GM19467 (cell line): ENCODE data around the gene RSRC1.
A peak's percentile ranks its signal among the peaks of the same experiment; 100 is the strongest.
"Not testable (repeated sequence)": the region's sequence is repeated elsewhere in the genome, so short reads cannot be mapped to it uniquely, and the experiment has no call there.

Source experiments
- ATAC-seq: cut with Tn5 transposase; IDR thresholded peaks from one replicate; pipeline ENCODE4 v1.9.1; 2021; ENCODE audit warnings: mild to moderate bottlenecking, moderate library complexity; ENCODE audit not compliant: unreplicated experiment

Gene RSRC1

GRCh38 chr3:158109804-158110657 is at the start of gene RSRC1:
RSRC1 (plus strand) TSS chr3:158110089; CDS start chr3:158122105, 12,016 bp downstream.
- peak; percentile 88 for ATAC-seq

GRCh38 chr3:158065574-158065973 is 44.3 kb upstream of the RSRC1 start:
- ATAC-seq = not testable (repeated sequence)

DNA sequence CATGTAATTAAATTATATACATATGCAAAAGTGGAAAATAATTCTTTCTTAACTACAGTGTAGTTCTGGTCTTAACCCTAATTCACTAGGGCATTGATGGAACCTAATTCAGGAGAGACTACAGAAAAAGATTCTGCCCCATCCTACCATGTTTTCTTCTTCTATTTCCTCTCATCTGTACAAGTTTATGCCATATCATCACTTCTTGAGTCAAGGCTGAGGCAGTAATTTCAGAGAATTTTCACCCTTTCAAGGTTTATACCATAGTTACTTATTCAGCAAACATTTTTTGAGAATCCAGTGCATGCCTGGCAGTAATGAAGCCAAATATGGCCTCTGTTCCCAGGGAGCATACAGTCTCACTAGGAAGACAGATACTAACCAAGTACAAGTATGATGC is 37.1 kb upstream of the RSRC1 start:
- no peak for ATAC-seq

GRCh38 chr3:158074591-158074990 is 35.3 kb upstream of the RSRC1 start:
- no peak for ATAC-seq

GRCh38 chr3:158079599-158079998 is 30.3 kb upstream of the RSRC1 start:
- no peak for ATAC-seq

DNA sequence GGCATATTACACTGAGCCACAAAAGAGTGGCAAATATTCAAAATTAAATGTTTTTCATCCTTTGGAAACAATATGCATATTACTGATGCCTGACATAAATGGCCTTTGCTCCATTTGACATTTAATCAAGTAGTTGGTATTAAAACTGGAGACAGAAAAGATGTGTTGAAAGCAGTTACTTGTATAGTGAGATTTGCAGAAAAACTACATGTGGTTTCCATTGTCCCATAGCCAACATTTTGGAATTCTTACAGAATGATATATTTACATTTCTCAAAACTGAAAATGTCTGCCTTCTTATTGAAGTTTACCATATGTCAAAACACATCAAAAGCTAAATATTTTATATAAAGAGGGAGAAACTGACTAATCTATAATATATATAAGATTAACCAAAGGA is 25.2 kb upstream of the RSRC1 start:
- no peak for ATAC-seq

- ATAC-seq = no peak
Measured at GRCh38 chr3:158085358-158085757, 24.5 kb upstream of the RSRC1 start.

- no peak for ATAC-seq
Measured at GRCh38 chr3:158085931-158086330, 24.0 kb upstream of the RSRC1 start.

DNA sequence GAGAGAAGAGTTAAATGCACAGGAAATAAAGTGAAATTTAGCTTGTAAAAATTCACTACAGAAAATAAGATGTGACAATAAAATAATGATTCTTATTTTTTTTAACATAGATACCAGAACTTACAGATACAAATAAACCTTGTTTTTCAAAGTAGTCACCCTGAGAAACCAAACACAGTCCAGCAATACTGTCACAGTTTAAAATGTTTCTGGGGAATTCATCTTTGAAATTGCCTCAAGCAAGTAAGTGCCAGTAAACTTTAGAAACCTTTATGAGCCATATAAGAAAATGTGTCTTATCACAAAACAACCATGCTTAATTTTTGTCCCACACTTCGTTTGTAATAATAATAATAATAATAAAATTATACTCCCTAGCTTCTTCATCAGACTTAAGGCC is 23.5 kb upstream of the RSRC1 start:
- no peak for ATAC-seq

DNA sequence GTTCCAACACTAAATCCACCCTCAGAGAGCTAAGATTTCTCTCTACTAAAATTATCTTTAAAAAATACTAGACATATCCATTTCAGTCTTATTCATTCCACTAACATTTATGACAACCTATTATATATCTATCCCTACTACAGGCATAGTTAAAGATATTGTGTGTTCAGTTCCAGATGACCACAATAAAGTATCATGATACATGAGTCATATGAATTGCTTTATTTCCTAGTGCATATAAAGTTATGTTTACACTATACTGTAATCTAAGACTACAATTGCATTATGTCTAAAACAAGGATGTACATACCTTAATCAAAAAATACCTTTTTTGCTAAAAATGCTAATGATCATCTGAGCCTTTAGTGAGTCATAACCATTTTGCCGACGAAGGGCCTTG is 23.1 kb upstream of the RSRC1 start:
- no peak for ATAC-seq

DNA sequence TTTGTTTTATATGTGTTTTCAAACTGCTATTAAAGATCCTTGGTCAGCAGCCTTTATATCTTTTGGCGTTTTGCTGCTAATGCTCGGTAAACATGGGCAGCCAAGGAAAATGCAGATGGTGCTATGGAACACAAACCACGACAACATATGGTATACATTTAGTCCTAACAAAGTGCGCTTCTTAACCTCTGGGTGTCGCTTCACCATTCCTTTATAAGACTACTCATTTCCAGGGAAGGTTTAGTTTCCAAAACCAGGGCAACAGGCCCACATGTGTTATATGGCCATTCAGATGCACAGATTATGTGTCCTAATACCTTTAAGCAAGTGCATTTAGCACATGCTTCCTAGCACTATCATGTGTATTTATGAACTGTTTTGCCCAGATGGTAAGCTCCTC is 18.4 kb upstream of the RSRC1 start:
- no peak for ATAC-seq

DNA sequence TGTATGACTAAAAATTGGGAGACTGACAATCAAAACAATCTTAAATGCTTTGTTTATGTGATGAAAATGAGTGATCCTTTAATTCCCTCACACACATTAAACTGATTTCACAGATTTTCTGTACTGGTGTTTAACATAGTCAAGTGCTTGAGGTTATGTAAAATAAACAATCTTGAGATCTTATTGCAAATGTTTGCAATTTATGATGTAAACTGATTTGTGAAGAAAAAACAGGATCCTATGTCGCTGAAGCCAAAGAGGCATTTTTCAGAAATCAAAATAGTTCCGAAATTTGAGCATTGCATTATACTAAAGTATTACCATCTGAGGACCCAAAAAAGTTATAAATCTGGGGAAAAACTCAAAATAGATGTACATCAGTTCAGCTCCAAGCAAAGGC is 16.4 kb upstream of the RSRC1 start:
- no peak for ATAC-seq

GRCh38 chr3:158094235-158095110 is 15.4 kb upstream of the RSRC1 start:
- ATAC-seq = peak; percentile 42

DNA sequence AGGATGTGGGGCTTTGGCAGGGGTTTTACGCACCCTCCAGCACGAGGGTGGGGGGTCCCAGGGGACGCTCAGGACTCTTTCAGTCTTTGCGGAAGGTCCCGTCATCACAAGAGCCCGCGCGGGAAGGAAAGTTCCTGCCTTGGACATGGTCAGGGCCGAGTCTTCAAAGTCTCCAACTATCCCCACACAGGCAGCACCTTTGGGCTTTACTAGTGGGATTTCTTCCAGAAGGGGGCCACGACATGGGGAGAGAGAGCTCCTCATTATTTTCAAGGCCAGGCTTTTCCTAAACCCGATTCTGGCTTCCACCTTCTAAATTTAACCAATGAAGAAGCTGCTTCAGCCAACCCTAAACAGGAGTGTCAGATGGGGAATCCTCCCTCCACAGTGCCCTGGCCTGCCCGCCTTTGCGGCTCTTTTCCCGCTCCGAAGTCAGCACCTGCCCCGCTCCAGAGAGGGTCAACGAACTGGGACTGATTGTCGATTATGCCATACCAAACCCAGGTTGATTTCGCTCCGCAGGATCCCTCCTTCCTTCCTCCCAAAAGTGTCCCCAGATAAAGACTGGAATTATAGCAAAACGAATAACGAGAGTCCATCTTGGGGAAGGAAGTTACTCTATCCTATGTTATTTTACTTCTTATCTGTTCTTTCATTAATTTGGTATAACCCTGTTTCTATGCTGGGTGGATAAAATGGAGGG is 14.6 kb upstream of the RSRC1 start:
- ATAC-seq = no peak

- ATAC-seq = no peak
Measured at GRCh38 chr3:158095814-158096704, 13.8 kb upstream of the RSRC1 start.

DNA sequence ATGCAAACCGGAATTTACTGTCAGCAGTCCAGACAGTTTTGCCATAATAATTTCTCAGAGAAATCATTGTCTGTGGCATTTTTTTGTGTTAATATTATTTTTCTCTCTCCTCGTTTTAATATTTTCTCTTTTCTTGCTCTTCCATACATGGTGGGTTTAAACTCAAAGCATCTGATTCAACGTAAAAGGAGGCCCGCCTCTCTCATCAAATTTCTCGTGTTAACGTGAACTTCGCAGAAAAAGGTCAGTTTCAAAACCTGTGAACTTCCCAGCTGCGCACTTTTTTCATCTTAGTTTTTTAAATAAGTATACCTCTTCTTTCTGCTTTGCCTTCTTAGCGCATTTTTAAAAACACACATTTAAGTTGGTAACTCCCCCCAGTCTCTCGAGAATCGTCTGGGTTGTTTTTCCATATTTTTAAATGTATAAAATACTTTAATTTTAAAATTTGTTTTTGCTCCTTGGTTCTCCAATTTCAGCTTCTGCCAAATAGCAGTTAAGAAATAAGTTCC is 12.8 kb upstream of the RSRC1 start:
- ATAC-seq = no peak

DNA sequence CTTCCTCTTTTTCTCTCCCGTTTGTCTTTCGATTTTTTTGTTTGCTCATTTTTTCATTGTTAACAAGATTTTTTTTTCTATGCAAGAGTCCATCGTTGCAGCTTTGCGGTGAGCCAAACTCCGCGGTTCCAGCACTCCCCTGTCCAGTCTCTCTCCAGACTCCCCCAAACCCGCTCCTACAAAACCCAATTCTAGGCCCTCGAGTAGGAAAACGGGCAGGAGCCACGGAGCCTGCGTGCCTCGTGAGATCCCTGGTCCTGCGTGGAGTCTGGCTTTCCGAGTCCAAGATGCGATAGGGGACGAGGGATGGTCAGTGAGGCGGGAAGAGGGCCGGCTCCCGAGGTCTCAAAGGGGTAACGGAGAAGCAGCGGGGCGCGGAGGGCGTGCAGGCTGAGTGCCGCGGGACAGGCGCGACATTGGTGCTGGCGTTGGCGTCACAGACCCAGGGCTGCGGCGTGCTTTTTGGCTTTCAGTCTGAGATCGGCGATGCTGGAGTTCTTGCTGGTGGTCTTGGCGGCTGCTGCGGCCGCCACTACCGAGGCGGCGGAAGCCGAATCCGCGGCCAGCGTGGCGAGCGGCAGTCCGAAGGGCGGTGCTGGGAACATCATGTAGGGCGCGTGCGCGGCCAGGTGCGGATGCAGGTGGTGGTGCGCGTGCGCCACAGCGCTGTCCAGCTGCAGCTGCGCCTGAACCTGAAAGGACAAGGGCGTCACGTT is 12.1 kb upstream of the RSRC1 start:
- ATAC-seq = peak; percentile 90

DNA sequence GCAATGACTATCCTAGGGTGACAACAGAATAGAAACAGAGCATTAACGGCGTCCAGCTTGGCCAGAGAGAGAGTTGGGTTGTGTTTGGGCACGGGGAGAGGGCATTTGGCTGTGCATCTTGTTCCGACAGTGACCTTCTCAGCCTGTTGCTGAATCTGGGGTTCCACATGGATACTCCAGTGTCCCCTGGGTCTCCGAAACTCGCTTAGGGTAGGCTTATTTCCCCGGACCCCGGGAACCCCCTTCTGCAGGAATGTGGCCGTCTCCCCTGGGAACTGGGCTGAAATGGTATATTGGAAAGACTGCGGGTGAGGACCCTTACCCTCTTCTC is 11.6 kb upstream of the RSRC1 start:
- ATAC-seq = no peak

DNA sequence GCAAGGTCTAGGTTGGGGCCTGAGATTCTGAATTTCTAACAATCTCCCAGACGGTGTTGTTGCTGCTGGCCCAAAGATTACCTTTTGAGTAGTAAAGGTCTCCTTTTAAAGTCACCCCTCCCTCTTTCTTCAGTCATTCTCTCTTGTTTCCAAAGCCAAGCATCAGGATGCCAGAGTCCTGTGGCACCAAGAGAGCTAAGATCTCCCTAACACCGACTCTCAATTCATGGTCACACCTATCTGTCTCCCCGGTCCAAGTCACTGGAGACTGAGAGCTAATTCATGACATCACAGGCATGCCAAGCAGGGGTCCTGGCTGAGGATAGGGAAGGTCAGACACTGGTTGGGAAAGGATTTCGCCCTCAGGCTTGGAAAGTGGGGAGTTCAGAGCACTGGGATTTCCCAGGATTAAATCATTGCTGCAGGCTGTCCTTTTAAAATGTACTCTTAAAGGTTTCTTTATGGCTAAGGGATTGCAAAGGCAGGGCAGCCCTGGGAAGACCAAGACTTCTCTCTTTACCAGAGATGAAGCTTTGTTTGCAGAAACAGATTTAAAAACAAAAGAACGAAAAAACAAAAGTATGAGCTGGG is 11.0 kb upstream of the RSRC1 start:
- no peak for ATAC-seq
